ENCODE results near the gene MRPS27.
A peak's percentile ranks its signal among the peaks of the same experiment; 100 is the strongest.

MRPS27 gene

GRCh38 chr5:72351376-72351775, 31.3 kb upstream of the MRPS27 start:
- no peak for ATAC-seq (ENCODE audit: low read depth)
- no peak for TF ChIP-seq CTCF (IDR thresholded peaks at IDR 0.05; ENCODE audit: poor library complexity, severe bottlenecking)

GRCh38 chr5:72347801-72348308, 27.8 kb upstream of the MRPS27 start:
- DNase-seq (ENCODE audit: low spot score), result no peak
- Histone ChIP-seq H3K27me3 (ENCODE audit: insufficient read depth, poor library complexity, severe bottlenecking) (no peaks in the 10 kb centered on the region), H3K27ac (ENCODE audit: poor library complexity, severe bottlenecking) (peak overlapping the region; percentile 81)

More at GRCh38 chr5:72351376-72351775, 31.3 kb upstream of the MRPS27 start:
- Histone ChIP-seq H3K4me3 (ENCODE audit: severe bottlenecking) (no peak overlapping the region), H3K27ac (ENCODE audit: poor library complexity, severe bottlenecking) (no peak overlapping the region), H3K4me1 (ENCODE audit: insufficient read depth, poor library complexity, severe bottlenecking) (peaks cover 15% of the 10 kb centered on the region), H3K9me3 (ENCODE audit: severe bottlenecking) (no peaks in the 10 kb centered on the region), H3K27me3 (ENCODE audit: insufficient read depth, poor library complexity, severe bottlenecking) (no peaks in the 10 kb centered on the region), H3K36me3 (ENCODE audit: low read depth) (peaks cover 3% of the 10 kb centered on the region)
- no peak for DNase-seq (ENCODE audit: low spot score)

GRCh38 chr5:72346398-72346797, 26.4 kb upstream of the MRPS27 start:
- H3K27ac ChIP-seq (ENCODE audit: poor library complexity, severe bottlenecking), result peak overlapping the region; percentile 81
- H3K36me3 ChIP-seq (ENCODE audit: low read depth), result peaks cover 26% of the 10 kb centered on the region
- no peak overlapping the region for H3K4me3 ChIP-seq (ENCODE audit: severe bottlenecking)
- peaks cover 15% of the 10 kb centered on the region for H3K4me1 ChIP-seq (ENCODE audit: insufficient read depth, poor library complexity, severe bottlenecking)
- ATAC-seq (ENCODE audit: low read depth) (no peak), DNase-seq (ENCODE audit: low spot score) (no peak)
- no peaks in the 10 kb centered on the region for H3K27me3 ChIP-seq (ENCODE audit: insufficient read depth, poor library complexity, severe bottlenecking)
- H3K9me3 ChIP-seq (ENCODE audit: severe bottlenecking), result no peaks in the 10 kb centered on the region
- TF ChIP-seq CTCF (IDR thresholded peaks at IDR 0.05; ENCODE audit: poor library complexity, severe bottlenecking), result no peak

More at GRCh38 chr5:72347801-72348308, 27.8 kb upstream of the MRPS27 start:
- TF ChIP-seq CTCF (IDR thresholded peaks at IDR 0.05; ENCODE audit: poor library complexity, severe bottlenecking), result no peak
- Histone ChIP-seq H3K36me3 (ENCODE audit: low read depth) (peaks cover 14% of the 10 kb centered on the region), H3K9me3 (ENCODE audit: severe bottlenecking) (no peaks in the 10 kb centered on the region), H3K4me3 (ENCODE audit: severe bottlenecking) (no peak overlapping the region), H3K4me1 (ENCODE audit: insufficient read depth, poor library complexity, severe bottlenecking) (peaks cover 15% of the 10 kb centered on the region)
- peak; percentile 97 for ATAC-seq (ENCODE audit: low read depth)

GRCh38 chr5:72338689-72339209, 18.7 kb upstream of the MRPS27 start:
- Histone ChIP-seq H3K27me3 (ENCODE audit: insufficient read depth, poor library complexity, severe bottlenecking) (no peaks in the 10 kb centered on the region), H3K4me1 (ENCODE audit: insufficient read depth, poor library complexity, severe bottlenecking) (no peaks in the 10 kb centered on the region), H3K9me3 (ENCODE audit: severe bottlenecking) (no peaks in the 10 kb centered on the region), H3K27ac (ENCODE audit: poor library complexity, severe bottlenecking) (no peak overlapping the region), H3K36me3 (ENCODE audit: low read depth) (peaks cover 80% of the 10 kb centered on the region), H3K4me3 (ENCODE audit: severe bottlenecking) (no peak overlapping the region)
- ATAC-seq (ENCODE audit: low read depth) (no peak), DNase-seq (ENCODE audit: low spot score) (no peak)
- TF ChIP-seq CTCF (IDR thresholded peaks at IDR 0.05; ENCODE audit: poor library complexity, severe bottlenecking), result no peak

- Histone ChIP-seq H3K9me3 (ENCODE audit: severe bottlenecking) (no peaks in the 10 kb centered on the region), H3K4me1 (ENCODE audit: insufficient read depth, poor library complexity, severe bottlenecking) (no peaks in the 10 kb centered on the region), H3K27me3 (ENCODE audit: insufficient read depth, poor library complexity, severe bottlenecking) (no peaks in the 10 kb centered on the region), H3K27ac (ENCODE audit: poor library complexity, severe bottlenecking) (no peak overlapping the region), H3K36me3 (ENCODE audit: low read depth) (peaks cover 80% of the 10 kb centered on the region), H3K4me3 (ENCODE audit: severe bottlenecking) (no peak overlapping the region)
- DNase-seq (ENCODE audit: low spot score) (no peak), ATAC-seq (ENCODE audit: low read depth) (no peak)
- TF ChIP-seq CTCF (IDR thresholded peaks at IDR 0.05; ENCODE audit: poor library complexity, severe bottlenecking), result no peak
These were observed 17.1 kb upstream of the MRPS27 start for GRCh38 chr5:72337159-72337558.
